ENCODE results near the gene TEDC2. TPM values are rescaled to one million over a fixed set of nuclear protein-coding genes. Genes with fewer than 3 reads are reported as not detected.
A peak's percentile ranks its signal among the peaks of the same experiment; 100 is the strongest.

The TEDC2 gene
- total and polyA plus RNA-seq, 9 of the 15 experiments (the other 6 are each of a cell fraction or from before 2014, with no cell fraction given), result 0.75 to 57.0 (median 17.6) TPM

DNA sequence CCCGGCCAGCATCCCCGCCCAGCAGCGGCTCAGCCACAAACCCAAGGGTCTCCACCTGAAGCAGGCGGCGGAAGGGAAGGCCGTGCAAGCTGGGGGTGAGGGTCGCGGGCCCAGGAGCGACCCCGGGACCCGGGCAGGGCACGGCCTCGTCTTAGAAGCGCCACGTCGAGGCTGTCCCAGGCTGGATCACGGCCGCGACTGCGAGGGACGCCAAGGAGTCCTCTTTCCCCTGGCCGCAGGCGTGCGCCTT is 31.2 kb upstream of the TEDC2 start (continued):
- TF ChIP-seq ATF7 (IDR thresholded peaks at IDR 0.05) (no peak), ESRRB (CRISPR knock-in tag; IDR thresholded peaks at IDR 0.05; ENCODE audit: borderline replicate concordance) (no peak), POLR2B (IDR thresholded peaks at IDR 0.05; ENCODE audit: low read depth, partially characterized antibody) (peak; percentile 73), FOXP1 (CRISPR knock-in tag; IDR thresholded peaks at IDR 0.05) (peak; percentile 96), JUNB (CRISPR knock-in tag; conservative IDR thresholded peaks at IDR 0.05) (no peak), DNMT1 (IDR thresholded peaks at IDR 0.05) (no peak), BMI1 (IDR thresholded peaks at IDR 0.05; ENCODE audit: low read length) (no peak), KAT8 (IDR thresholded peaks at IDR 0.05; ENCODE audit: low read depth) (no peak), HNRNPK (IDR thresholded peaks at IDR 0.05; ENCODE audit: low read depth, low read length, poor library complexity, severe bottlenecking) (no peak), GTF2E2 (tag; IDR thresholded peaks at IDR 0.05) (no peak), TEAD1 (CRISPR knock-in tag; IDR thresholded peaks at IDR 0.05) (peak in 1 of 2 experiments; percentile 91; a peak in 2 of 4 replicates), ZEB2 (IDR thresholded peaks at IDR 0.05) (no peak; the same call in 1 of the 2 replicates), PHF20 (IDR thresholded peaks at IDR 0.05; ENCODE audit: partially characterized antibody) (no peak), DDX20 (tag; IDR thresholded peaks at IDR 0.05; ENCODE audit: low read depth) (no peak), MCM5 (IDR thresholded peaks at IDR 0.05; ENCODE audit: low read depth) (no peak), KDM4B (IDR thresholded peaks at IDR 0.05; ENCODE audit: borderline replicate concordance in 2 of 2, low read depth in 1 of 2) (no peak), SIN3B (IDR thresholded peaks at IDR 0.05; ENCODE audit: low read depth) (no peak; the same call in 1 of the 2 replicates), MYC (IDR thresholded peaks at IDR 0.05; ENCODE audit: low read depth, low read length) (no peak), MYC (CRISPR knock-in tag; IDR thresholded peaks at IDR 0.05; ENCODE audit: borderline replicate concordance, low read depth) (peak; percentile 94; the same call in 1 of the 2 replicates)
- TF ChIP-seq, protein P1, sequence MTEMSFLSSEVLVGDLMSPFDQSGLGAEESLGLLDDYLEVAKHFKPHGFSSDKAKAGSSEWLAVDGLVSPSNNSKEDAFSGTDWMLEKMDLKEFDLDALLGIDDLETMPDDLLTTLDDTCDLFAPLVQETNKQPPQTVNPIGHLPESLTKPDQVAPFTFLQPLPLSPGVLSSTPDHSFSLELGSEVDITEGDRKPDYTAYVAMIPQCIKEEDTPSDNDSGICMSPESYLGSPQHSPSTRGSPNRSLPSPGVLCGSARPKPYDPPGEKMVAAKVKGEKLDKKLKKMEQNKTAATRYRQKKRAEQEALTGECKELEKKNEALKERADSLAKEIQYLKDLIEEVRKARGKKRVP (CRISPR knock-in tag; IDR thresholded peaks at IDR 0.05), result no peak
- TF ChIP-seq, protein P2, sequence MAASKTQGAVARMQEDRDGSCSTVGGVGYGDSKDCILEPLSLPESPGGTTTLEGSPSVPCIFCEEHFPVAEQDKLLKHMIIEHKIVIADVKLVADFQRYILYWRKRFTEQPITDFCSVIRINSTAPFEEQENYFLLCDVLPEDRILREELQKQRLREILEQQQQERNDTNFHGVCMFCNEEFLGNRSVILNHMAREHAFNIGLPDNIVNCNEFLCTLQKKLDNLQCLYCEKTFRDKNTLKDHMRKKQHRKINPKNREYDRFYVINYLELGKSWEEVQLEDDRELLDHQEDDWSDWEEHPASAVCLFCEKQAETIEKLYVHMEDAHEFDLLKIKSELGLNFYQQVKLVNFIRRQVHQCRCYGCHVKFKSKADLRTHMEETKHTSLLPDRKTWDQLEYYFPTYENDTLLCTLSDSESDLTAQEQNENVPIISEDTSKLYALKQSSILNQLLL (CRISPR knock-in tag; IDR thresholded peaks at IDR 0.05; ENCODE audit: borderline replicate concordance), result no peak
- TF ChIP-seq, protein P3, sequence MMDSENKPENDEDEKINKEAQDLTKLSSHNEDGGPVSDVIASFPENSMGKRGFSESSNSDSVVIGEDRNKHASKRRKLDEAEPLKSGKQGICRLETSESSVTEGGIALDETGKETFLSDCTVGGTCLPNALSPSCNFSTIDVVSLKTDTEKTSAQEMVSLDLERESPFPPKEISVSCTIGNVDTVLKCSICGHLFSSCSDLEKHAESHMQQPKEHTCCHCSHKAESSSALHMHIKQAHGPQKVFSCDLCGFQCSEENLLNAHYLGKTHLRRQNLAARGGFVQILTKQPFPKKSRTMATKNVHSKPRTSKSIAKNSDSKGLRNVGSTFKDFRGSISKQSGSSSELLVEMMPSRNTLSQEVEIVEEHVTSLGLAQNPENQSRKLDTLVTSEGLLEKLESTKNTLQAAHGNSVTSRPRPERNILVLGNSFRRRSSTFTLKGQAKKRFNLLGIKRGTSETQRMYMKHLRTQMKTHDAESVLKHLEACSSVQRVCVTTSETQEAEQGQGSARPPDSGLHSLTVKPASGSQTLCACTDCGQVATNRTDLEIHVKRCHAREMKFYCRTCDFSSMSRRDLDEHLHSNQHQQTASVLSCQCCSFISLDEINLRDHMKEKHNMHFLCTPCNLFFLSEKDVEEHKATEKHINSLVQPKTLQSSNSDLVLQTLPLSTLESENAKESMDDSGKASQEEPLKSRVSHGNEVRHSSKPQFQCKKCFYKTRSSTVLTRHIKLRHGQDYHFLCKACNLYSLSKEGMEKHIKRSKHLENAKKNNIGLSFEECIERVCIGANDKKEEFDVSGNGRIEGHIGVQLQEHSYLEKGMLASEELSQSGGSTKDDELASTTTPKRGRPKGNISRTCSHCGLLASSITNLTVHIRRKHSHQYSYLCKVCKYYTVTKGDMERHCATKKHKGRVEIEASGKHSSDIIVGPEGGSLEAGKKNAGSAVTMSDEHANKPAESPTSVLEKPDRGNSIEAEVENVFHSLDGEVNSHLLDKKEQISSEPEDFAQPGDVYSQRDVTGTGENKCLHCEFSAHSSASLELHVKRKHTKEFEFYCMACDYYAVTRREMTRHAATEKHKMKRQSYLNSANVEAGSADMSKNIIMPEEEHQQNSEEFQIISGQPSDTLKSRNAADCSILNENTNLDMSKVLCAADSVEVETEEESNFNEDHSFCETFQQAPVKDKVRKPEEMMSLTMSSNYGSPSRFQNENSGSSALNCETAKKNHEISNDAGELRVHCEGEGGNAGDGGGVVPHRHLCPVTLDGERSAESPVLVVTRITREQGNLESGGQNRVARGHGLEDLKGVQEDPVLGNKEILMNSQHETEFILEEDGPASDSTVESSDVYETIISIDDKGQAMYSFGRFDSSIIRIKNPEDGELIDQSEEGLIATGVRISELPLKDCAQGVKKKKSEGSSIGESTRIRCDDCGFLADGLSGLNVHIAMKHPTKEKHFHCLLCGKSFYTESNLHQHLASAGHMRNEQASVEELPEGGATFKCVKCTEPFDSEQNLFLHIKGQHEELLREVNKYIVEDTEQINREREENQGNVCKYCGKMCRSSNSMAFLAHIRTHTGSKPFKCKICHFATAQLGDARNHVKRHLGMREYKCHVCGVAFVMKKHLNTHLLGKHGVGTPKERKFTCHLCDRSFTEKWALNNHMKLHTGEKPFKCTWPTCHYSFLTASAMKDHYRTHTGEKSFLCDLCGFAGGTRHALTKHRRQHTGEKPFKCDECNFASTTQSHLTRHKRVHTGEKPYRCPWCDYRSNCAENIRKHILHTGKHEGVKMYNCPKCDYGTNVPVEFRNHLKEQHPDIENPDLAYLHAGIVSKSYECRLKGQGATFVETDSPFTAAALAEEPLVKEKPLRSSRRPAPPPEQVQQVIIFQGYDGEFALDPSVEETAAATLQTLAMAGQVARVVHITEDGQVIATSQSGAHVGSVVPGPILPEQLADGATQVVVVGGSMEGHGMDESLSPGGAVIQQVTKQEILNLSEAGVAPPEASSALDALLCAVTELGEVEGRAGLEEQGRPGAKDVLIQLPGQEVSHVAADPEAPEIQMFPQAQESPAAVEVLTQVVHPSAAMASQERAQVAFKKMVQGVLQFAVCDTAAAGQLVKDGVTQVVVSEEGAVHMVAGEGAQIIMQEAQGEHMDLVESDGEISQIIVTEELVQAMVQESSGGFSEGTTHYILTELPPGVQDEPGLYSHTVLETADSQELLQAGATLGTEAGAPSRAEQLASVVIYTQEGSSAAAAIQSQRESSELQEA (IDR thresholded peaks at IDR 0.05; ENCODE audit: low read depth), result no peak

All from K562 (cell line).